GM19351 (cell line): ENCODE results near the gene BET1.
A peak's percentile ranks its signal among the peaks of the same experiment; 100 is the strongest.
"Not testable (repeated sequence)": the region's sequence is repeated elsewhere in the genome, so short reads cannot be mapped to it uniquely, and the experiment has no call there.

Source experiments
- ATAC-seq: cut with Tn5 transposase; IDR thresholded peaks from one replicate; pipeline ENCODE4 v1.9.1; 2021; ENCODE audit warnings: mild to moderate bottlenecking, moderate library complexity; ENCODE audit not compliant: unreplicated experiment

Gene BET1, protein sequence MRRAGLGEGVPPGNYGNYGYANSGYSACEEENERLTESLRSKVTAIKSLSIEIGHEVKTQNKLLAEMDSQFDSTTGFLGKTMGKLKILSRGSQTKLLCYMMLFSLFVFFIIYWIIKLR

DNA sequence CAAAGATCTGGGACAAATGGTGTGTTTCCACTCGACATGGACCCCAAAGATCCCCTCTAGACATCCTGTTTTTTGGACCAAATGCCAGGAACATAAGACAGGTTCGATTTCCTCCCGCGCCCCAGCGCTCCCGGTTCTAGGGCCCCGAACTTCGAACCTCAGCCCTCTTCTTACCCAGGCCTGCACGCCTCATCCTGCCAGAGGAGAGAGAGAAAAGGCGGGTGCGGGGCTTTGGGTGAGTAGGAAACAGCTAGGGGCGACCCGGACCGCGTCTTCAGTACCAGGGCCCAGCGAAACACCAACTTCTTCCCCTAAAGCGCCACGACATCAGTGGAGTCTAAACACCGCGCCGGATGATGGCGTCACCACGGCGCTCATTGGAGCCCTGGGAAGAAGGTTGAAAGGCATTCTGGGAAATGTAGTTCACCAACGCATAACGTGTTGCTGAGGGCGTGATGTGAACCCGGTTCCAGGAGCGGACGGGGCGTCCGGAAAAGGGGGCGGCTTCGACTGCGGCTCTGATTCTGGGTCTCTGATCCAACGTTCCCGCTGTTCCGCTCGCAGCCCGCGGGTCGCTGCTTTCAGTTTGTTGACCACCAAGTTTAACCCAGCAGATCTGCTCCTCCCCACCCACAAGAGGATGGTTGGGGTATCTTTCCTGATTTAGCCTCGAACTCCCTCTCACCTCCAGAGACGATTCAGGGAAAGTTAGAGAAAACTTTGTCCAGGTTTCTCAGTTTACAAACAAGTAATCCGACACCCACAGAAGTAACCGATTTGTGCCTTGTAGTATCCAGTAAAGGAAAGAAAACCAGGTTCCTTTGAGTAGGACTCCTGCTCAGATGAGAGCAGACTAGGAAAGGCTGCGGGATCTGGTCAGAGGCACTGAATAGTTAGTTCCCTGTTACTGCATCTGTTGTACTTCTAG lies at the start of gene BET1:
BET1 (minus strand) TSS at position 332 of the 928 bp plus-strand sequence; CDS start at position 193, 139 bp downstream.
- peak; percentile 92 for ATAC-seq

DNA sequence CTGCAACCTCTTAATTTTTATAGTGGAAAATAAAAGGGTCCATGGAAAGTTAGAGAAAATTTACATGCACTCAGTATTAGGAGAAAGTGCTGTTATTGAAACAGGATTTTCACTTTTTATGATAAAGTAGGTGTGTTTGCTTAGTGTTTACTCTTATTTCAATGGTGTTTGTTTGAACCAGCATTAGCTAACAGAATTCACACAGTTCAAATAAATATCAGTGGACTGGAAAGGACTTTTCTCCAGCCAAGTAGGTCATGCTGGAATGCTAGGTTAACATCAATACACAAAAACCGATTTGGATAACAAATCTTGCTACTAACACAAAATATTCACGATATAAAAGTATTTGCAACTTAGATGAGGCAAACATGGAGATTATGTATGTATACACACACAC lies 49.4 kb upstream of the BET1 start:
- ATAC-seq, result no peak

DNA sequence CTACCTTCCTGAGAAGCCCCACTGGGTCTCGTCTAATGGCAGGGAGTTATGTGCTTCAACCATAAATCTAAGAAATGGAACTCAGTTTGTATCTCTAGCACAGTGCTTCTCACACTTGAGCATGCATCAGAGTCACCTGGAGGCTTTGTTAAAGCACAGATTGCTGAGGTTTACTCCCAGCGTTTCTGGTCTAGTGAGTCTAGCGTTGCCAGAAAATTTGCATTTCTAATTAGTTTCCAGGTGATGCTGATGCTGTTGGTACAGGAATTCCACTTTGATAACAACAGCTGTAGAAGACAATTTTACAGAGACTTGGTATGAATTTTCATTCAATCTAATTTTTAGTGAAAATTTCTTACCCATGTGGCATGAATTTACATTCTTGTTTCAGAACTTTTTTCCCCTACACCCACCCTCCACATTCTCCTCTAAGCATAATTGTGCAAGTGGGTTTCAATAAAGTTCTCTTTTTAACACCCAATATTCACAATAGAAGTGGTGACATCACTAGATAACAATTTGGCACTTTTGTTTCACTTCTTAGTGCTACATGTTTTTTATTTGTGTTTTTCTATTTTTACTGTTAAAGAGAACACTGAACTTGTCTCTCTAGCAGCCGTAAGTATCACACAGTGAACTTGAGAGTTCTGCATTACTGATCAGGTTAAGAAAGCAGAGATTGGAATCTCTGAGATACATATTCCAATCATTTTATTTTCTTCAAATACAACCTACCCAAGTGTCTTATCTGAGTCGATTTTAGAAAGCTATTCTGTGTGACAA lies 48.4 kb upstream of the BET1 start:
- peak; percentile 50 for ATAC-seq

DNA sequence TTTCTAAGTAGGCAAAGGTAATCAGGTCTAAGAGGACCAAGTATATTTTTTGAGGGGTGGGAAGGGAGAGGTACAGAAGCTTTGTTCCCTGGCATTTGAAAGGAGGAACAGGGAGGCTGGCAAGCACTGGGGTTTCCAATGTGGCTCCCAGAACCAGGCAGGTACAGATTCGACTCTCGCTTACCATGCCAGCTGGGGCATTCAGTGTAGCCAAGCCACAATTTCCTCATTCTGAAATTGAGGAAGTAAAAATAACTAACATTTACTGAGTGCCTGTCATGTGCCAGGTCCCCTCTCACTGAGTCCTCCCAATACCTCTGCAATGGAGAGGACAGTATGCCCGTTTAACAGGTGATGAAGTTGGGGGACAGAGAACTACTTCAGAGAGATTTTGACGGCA lies 45.9 kb upstream of the BET1 start:
- peak; percentile 77 for ATAC-seq

DNA sequence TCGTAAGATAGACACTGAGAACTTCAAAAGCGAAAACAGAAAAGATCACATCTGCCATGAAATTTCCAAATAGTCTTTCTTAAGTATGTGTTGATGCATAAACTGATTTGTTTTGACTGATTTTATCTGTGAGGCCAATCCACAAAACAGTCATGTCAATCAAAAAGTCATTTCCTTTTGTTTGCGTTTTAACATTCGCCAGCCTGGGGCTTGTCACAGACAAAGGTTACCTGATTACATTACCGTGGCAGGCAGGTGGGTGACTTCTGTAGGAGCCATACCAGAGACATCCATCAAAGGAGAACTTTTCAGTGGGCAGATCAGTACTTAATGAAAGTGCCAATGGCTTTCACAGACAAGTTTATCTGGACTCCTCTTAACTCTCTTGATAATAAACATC lies 45.5 kb upstream of the BET1 start:
- peak; percentile 15 for ATAC-seq

DNA sequence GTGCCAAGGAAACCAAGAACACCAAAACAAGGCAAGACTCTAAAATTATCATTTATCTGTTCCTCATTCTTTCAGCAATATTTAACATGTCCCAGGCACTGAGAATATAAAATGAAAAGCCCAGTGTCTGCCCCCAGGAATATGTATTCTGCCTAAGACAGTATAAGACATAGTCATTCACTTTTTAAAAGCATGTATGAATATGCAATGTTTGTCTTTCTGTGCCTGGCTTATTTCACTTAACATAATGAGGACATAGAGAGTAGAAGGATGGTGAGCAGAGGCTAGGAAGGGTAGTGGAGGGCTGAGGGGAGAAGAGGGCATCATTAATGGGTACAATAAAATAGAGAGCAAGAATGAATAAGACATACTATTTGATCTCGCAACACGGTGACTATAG lies 44.6 kb upstream of the BET1 start:
- ATAC-seq, result no peak

DNA sequence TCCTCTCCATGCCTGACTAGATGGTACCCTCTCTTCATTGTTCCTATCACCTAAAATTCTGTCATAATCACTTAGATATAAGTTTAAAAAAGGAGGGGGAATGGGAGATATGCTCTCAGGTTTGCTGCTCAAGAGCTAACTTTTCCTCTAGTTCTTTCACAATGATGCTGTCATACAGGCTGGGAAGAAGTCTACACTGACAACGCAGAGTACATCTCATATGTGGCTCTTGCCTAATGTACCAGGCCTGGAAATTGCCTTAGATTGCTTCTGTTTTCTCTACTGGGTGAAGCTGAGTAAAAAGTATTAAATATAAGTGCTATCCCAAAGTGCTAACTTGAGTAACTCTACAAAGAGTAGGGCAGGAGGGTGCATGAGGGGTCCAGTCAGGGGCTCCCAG lies 43.8 kb upstream of the BET1 start:
- no peak for ATAC-seq

DNA sequence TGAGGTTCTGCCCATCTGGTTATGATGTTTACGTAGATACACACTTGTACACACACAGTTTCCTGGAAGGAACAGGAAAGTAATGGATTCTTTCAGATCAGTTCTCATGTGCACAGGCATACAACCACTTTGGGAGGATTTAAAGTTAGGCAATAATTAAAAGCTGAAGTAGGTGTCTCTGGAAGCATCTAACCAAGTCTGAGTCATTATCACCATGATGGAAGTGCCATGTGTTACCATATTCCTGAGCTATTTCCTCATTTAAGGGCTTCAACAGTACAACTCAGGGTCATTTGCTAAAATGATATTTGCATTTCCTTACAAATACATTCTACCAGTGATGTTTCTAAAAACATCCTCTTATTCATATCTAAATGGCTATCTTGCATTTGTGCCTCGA lies 41.4 kb upstream of the BET1 start:
- ATAC-seq, result no peak

DNA sequence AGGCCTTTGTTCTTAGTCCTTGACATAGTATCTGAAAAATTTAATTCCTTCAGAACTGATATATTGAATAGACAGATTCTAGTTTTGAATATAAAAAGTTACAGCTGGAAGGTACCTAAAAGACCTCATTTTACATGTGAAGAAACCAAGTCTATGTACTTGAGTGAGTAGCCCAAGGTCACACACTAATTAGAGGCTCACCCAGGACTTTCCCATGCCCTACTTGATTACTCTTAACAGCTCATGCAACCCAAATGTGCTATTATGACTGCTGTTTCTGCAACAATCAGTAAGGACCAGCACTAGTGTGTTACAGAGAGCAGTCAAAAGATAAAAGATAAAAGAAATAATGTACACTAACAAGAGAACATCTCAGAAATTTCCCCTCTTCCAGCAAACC lies 40.7 kb upstream of the BET1 start:
- no peak for ATAC-seq

DNA sequence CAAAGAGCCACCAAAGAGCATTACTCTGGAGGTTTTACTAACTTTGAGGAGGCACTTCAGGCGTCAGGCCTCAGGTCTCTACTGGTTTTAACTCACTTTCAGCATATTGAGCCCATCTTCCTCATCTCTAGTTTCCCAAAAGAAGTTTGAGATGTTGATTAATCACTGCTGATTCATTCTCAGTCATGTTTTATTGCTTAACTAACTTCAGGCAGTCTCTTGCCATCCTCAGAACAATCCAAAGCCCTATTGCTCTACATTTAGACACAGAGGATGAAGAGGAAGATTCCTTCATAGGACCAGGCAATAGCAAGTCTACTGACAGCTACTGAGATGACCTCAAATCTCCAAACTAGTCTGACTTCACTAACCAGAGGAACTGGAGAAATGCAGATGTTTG lies 39.1 kb upstream of the BET1 start:
- no peak for ATAC-seq

DNA sequence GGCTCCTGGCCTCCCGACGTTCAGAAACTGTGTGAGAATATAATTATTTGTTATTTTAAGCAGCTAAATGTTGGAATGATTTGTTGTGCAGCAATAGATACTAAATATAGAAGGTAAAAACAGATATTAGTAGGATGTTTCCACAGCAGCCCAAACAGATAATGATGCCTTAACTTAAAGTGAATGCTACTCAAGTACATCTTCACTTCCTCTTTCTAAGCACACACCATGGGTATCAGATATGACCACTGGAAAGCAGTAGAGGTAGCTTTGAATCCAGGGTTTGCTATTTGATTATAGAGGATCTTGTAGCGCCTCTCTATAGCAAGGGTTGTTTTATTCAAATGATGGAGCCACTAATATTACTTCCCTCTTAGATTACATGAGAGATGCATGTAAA lies 38.2 kb upstream of the BET1 start:
- peak; percentile 95 for ATAC-seq

DNA sequence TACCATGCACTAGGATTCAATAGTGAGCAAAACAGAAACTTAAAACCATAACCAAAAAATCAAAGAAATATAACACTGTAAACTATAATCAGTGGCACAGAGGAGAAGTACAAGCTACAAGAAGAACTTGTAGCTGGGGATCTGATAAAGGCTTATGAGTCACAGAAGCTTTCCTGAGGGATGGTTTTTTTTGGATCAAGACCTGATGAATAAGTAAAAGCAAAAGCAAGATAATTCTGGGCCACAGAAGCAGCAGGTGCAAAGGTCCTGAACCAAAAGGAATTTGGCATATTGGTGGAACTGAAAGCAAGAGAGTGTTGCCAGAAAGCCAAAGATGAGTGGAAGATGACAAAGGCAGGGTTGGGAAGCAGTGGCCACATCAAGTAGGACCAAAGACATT lies 37.4 kb upstream of the BET1 start:
- ATAC-seq, result no peak

DNA sequence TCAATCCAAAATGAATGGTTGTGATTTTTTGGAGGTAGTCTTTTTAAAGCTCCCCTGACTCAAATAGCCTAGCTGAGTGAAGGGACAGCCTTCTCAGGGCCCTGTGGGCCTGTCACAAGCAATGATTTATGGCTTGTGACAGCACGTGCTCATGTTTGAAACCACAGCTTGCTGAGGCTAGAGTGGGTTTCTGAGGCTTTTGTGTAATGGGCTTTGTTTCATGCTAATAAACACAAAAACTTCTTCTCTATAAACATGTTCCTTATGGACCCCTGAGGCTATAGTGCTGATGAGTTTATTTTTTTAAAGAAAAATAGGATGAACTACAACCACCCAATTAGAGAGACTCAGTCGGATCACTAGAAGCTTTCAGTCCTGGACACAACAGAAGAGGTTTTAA lies 36.1 kb upstream of the BET1 start:
- ATAC-seq, result no peak

DNA sequence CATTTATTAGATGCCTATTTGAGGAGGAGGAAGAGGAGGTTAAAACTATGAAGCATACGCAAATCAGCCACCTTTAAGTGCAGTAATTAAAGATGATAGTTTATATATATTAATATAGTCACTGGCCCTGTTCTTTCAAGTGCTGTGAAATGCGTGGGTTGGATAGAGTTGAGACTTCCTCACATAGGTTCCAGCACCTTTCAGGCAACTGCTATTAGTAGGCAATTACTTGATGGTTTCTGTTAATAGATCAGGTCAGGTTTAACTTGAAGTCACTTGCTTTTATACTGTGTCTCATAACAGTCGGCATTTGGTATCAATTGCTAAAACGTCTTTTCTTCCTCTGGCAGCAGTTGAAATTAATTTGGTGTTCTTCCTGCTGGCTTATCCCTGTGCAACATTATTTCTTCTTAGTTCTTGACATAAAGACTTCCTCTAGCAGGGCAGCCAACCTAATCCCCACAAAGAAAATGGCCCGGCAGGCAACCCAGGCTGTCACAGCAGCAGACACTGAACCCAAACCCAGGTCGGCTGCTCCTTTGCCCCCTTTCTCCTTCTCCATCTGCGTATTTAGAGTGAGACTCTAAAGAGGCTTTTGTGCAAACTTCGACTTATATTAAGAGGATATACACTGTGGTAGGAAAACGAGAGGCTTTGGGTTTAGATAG lies 35.3 kb upstream of the BET1 start:
- peak; percentile 53 for ATAC-seq

DNA sequence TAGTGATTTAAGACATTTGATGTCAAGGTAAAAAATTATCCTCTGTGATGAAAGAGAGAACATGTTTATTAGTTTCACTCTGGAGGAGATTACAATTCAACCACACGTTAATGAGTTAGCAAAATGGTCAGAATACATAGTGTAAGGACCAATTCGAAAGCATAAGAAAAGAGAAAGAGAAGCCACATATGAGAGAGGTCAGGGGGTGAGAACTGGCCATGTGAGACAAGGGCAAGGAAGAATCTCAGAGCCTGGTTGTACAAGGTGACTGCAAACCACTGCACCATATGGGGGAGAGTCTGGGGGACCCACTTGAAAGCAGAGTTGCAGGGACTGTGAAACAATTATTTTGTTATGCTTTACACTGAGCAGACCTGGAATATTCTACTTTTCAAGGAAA lies 27.7 kb upstream of the BET1 start:
- no peak for ATAC-seq

DNA sequence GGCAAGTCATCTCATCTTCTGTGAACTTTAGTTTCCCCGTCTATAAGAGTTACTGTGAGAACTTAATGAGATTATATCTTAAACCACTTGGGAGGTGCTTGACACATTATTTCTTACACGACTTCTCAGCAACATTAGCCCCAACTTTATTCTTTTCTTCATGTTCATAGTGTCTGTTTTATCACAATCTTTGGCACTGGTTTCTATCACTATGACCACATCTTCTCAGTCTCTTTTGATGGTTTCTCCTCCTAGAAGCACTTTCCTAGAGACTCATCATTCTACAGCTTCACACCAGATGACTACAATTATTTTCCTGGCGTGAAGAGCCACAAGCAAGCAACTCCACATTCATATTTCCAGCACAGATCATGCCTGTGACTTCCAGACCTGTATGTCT lies 26.5 kb upstream of the BET1 start:
- no peak for ATAC-seq

DNA sequence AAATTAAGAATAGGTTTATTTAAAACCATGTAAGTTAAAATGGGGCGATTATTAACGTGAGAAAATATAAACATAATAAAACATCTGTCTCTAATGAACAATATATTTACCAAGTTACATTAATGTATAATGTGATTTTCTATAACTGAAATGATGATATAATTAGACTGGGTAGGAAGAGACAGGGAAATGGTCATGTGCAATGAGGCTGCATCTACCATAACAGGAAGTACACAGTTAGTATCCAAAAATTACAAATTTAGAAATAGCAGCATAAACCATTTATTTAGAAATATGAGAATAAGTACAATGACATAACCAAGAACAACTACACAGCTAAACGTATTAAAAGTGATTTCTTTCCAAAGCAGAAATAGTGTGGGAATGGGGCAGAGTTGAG lies 25.8 kb upstream of the BET1 start:
- no peak for ATAC-seq

DNA sequence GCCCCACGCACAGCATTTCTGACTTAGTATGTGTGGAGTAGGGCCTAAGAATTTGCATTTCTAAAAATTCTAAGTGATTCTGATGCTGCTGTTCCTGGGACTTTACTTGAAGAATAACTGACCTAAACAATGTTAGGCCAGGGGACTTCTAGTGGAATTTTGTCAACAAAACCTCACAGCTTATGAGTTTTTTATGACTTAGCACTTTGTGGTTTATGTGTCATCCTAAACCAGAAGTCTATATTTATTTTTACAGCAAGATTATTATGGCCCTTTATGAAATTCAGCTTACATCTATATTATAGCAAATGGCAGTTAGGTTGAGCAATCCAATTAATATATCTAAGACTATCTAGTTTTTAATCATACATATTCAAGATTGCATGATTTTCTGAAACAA lies 24.6 kb upstream of the BET1 start:
- no peak for ATAC-seq

DNA sequence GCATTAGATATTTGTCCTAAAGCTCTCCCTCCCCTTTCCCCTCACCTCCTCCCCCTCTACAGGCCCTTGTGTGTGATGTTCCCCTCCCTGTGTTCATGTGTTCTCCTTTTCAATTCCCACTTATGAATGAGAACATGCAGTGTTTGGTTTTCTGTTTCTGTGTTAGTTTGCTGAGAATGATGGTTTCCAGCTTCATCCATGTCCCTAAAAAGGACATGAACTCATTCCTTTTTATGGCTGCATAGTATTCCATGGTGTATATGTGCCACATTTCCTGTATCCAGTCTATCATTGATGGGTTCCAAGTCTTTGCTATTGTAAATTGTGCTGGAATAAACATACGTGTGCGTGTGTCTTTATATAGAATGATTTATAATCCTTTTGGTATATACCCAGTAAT lies 22.5 kb upstream of the BET1 start:
- not testable (repeated sequence) for ATAC-seq

DNA sequence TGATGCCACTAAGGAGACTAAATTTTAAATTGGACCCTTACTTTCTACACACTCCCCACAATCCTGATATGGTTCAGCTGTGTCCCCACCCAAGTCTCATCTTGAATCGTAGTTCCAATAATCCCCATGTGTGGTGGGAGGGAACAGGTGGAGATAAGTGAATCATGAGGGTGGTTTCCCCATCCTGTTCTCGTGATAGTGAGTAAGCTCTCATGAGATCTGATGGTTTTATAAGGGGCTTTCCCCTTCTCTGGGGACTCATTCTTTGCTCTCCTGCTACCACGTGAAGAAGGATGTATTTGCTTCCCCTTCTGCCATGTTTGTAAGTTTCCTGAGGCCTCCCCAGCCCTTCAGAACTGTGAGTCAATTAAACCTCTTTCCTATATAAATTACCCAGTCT lies 18.4 kb upstream of the BET1 start:
- ATAC-seq, result no peak

DNA sequence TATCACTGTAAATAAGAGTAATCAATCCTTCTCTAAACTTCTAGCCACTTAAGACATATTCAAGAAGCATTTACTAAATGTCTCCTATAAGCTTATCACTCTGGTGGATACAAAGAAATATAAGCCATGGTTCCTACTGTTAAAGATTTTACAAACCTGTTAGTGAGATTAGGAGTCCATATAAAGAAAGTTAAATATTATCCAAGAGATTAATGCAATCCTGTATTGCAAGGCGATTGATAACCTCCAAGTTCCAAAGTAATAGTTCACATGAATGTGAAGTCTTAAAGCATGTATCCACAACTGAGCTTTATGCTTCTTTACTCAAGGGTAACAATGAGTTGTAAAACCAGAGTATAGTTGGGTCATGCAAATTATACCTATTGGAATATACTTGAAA lies 12.6 kb upstream of the BET1 start:
- ATAC-seq, result no peak
